Aorta (tissue), 5 donors: Measurements from ENCODE around the gene BCL2L1. TPM values are rescaled to one million over a fixed set of nuclear protein-coding genes. Genes with fewer than 3 reads are reported as not detected.

Experiments
- ATAC-seq: fragments of 200-7000 bp; cut with Tn5 transposase; one replicate; pipeline ENCODE4 v1.9.1; 2022; ENCODE audit warnings: moderate library complexity; ENCODE audit not compliant: low FRiP score
- DNase-seq, 2 donors: peaks; one replicate each; pipeline ENCODE4 v3.0.0-alpha.2; 2020
- H3K27ac ChIP-seq, 2 donors: one replicate each; pipeline ENCODE4 v1.5.1; 2013; ENCODE audit warnings: low read length in 2 of 2, mild to moderate bottlenecking in 2 of 2, moderate library complexity in 2 of 2, control low read depth in 1 of 2, inconsistent platforms in 1 of 2, low read depth in 1 of 2
- H3K27me3 ChIP-seq, 2 donors: one replicate each; pipeline ENCODE4 v1.6.1; 2013; ENCODE audit warnings: control low read depth in 1 of 2, low read length in 1 of 2, mild to moderate bottlenecking in 1 of 2, moderate library complexity in 1 of 2; ENCODE audit not compliant: insufficient read depth in 2 of 2, control insufficient read depth in 1 of 2
- H3K36me3 ChIP-seq, 2 donors: one replicate each; pipeline ENCODE4 v1.6.1; 2013; ENCODE audit warnings: control low read depth in 1 of 2, low read length in 1 of 2, mild to moderate bottlenecking in 1 of 2; ENCODE audit not compliant: insufficient read depth in 2 of 2, control insufficient read depth in 1 of 2
- H3K4me1 ChIP-seq, 2 donors: one replicate each; pipeline ENCODE4 v1.6.1; 2013; ENCODE audit warnings: low read length in 2 of 2, control low read depth in 1 of 2, mild to moderate bottlenecking in 1 of 2, moderate library complexity in 1 of 2; ENCODE audit not compliant: insufficient read depth in 2 of 2, control insufficient read depth in 1 of 2
- H3K4me3 ChIP-seq, 2 donors: one replicate each; pipeline ENCODE4 v1.5.1; 2013; ENCODE audit warnings: low read length in 2 of 2, control low read depth in 1 of 2, mild to moderate bottlenecking in 1 of 2
- H3K9me3 ChIP-seq: one replicate; pipeline ENCODE4 v1.6.1; 2013; ENCODE audit warnings: mild to moderate bottlenecking, low read length; ENCODE audit not compliant: control insufficient read depth
- WGBS, 2 donors: extraction: QIAGEN DNeasy Blood & Tissue Kit; methylation state at CpG; one replicate each; pipeline ENCODE4 v1.1.7; 2013; 5-methylcytosine and 5-hydroxymethylcytosine counted together
- intact Hi-C, 2 donors: fragments of 100-400 bp; cut with DNase I; formaldehyde crosslinking; loops; one replicate each; pipeline versions ENCODE4 v1.14.2 to v1.15.0; 2022
- polyA plus RNA-seq, 2 donors: library from polyadenylated mRNA; stranded (reverse); fragments of 200-250 nt; gene quantifications; one replicate each; pipeline ENCODE4 v1.2.3, GENCODE V29; 2013
- total RNA-seq, 2 donors: library from RNA; stranded (reverse); fragmentation: NEBNext Ultra II Directional; extraction: Animal tissue kit (Norgen Biotek cat#: 25700); gene quantifications; one replicate each; pipeline ENCODE4 v1.2.1, GENCODE V29; 2021
- donor health status: healthy with polysubstance abuse.
- donor health status: Bipolar disorder and iron deficiency.
- donor health status: DM: no; HTN: no; CAD: no.
- donor health status: DM: no; HTN: no; CAD: no.
- donor health status: DM: yes; HTN: yes; CAD: no.

Gene BCL2L1
- total and polyA plus RNA-seq, 4 donors = 69.1 to 107 (median 103) TPM

DNA sequence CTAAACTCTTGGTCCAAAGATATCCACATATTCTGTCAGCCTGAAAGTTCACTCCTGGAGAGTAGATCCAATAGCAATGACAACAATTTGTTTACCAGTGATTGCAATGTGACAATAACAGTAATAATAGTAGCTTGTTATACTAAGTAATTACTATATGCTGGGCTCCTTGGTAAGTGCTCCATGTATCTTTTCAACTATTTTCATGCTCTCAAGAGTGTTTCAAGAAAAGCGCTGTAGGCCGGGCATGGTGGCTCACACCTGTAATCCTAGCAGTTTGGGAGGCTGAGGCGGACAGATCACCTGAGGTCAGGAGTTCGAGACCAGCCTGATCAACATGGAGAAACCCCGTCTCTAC lies 15.4 kb downstream of the BCL2L1 start:
- H3K36me3 ChIP-seq = peaks cover 0 to 9% of the 10 kb centered on the region in 2 donors
- no peaks in the 10 kb centered on the region for H3K9me3 ChIP-seq
- WGBS, 2 donors = 96 to 97% methylated on average over 5 of the region's 5 CpGs
- no peak overlapping the region for H3K27ac ChIP-seq
- no peaks in the 10 kb centered on the region for H3K27me3 ChIP-seq
- ATAC-seq (no peak), DNase-seq (no peak)
- no peak overlapping the region for H3K4me3 ChIP-seq
- intact Hi-C loops = no loop called here
- peaks cover 2 to 25% of the 10 kb centered on the region in 2 donors for H3K4me1 ChIP-seq

DNA sequence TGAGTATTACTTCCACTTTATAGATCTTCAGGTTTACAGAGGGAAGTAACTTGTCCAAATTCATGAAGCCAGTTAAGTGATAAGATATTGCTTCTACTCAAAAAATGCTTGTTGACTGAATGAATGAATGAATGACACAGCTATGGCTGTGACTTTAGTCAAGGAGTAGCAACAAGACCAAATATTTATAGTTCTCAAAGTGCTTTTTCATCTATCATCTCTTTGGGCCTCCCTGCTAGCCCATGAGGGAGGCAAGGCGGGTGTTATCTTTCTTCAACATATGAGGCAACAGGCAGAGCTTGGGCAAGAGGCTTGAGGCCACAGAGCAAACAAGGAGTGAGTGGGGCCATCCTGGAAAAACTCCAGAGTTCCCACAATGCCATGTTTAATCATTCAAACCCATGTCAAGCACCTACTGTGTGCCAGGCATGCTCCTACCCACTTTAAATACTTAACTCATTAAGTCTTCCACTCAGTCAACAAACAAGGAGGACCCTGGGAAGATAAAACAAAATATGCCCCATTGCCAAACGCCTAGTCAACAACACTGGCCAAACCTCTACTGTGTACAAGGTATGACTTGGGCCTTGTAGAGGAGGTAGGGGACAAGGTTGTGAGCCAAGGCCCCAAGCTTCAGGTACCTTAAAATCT lies 15.9 kb downstream of the BCL2L1 start:
- no peak for DNase-seq
- peak overlapping the region in 1 of 2 donors; percentile 11 for H3K27ac ChIP-seq
- H3K4me1 ChIP-seq = peaks cover 5 to 23% of the 10 kb centered on the region in 2 donors
- no peaks in the 10 kb centered on the region for H3K9me3 ChIP-seq
- no peak overlapping the region for H3K4me3 ChIP-seq
- H3K27me3 ChIP-seq = no peaks in the 10 kb centered on the region
- 78 to 89% methylated on average over 2 of the region's 2 CpGs for WGBS, 2 donors
- H3K36me3 ChIP-seq = peaks cover 0 to 10% of the 10 kb centered on the region in 2 donors
- intact Hi-C loops = no loop called here
- ATAC-seq = no peak

- no peak for ATAC-seq
- H3K36me3 ChIP-seq = peaks cover 0 to 10% of the 10 kb centered on the region in 2 donors
- H3K27me3 ChIP-seq = no peaks in the 10 kb centered on the region
- no peak overlapping the region for H3K4me3 ChIP-seq
- H3K9me3 ChIP-seq = no peaks in the 10 kb centered on the region
- WGBS, 2 donors = 84 to 87% methylated on average over 4 of the region's 4 CpGs
- DNase-seq = no peak
- peaks cover 5 to 18% of the 10 kb centered on the region in 2 donors for H3K4me1 ChIP-seq
- intact Hi-C loops = no loop called here
- H3K27ac ChIP-seq = peak overlapping the region in 1 of 2 donors; percentile 41
These were observed 16.8 kb downstream of the BCL2L1 start for GRCh38 chr20:31705598-31706597.

GRCh38 chr20:31705191-31705590 lies 17.5 kb downstream of the BCL2L1 start:
- no peak for DNase-seq
- Histone ChIP-seq H3K36me3 (peaks cover 0 to 10% of the 10 kb centered on the region in 2 donors), H3K4me3 (no peak overlapping the region), H3K27ac (no peak overlapping the region), H3K9me3 (no peaks in the 10 kb centered on the region), H3K27me3 (no peaks in the 10 kb centered on the region), H3K4me1 (peaks cover 5 to 15% of the 10 kb centered on the region in 2 donors)
- no peak for ATAC-seq
- intact Hi-C loops = no loop called here

GRCh38 chr20:31704225-31705119 lies 18.2 kb downstream of the BCL2L1 start:
- Histone ChIP-seq H3K4me3 (no peak overlapping the region), H3K36me3 (peaks cover 0 to 10% of the 10 kb centered on the region in 2 donors), H3K4me1 (peaks cover 5 to 19% of the 10 kb centered on the region in 2 donors), H3K9me3 (no peaks in the 10 kb centered on the region), H3K27ac (peak overlapping the region in 1 of 2 donors; percentile 49), H3K27me3 (no peaks in the 10 kb centered on the region)
- DNase-seq (no peak), ATAC-seq (no peak)
- intact Hi-C loops = no loop called here
- WGBS, 2 donors = 68 to 72% methylated on average over 11 of the region's 11 CpGs

GRCh38 chr20:31701591-31701990 lies 21.1 kb downstream of the BCL2L1 start:
- no peaks in the 10 kb centered on the region for H3K9me3 ChIP-seq
- H3K36me3 ChIP-seq = peaks cover 0 to 4% of the 10 kb centered on the region in 2 donors
- DNase-seq (no peak), ATAC-seq (no peak)
- H3K27me3 ChIP-seq = no peaks in the 10 kb centered on the region
- H3K27ac ChIP-seq = peak overlapping the region in 1 of 2 donors; percentile 57
- peaks cover 7 to 23% of the 10 kb centered on the region in 2 donors for H3K4me1 ChIP-seq
- intact Hi-C loops = no loop called here
- 73 to 78% methylated on average over 1 of the region's 1 CpG for WGBS, 2 donors
- no peak overlapping the region for H3K4me3 ChIP-seq

DNA sequence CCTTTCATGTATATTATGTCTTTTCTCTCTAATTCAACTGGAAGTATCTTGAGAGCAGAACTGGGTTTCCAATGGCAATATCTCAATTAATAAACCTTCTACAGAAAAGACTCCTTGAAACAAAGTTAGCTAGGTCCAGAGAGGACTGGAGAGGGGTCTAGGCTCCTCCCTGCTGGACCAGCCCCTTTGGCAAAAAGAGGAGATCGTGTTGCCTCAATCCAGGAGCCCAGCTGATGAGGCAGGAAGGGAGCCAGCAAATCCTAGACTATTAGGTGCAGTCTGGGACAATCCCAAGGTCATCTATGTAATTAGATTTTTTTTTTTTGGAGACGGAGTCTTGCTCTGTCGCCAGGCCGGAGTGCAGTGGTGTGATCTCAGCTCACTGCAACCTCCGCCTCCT lies 21.9 kb downstream of the BCL2L1 start:
- Histone ChIP-seq H3K27me3 (no peaks in the 10 kb centered on the region), H3K4me1 (peaks cover 5 to 23% of the 10 kb centered on the region in 2 donors), H3K9me3 (no peaks in the 10 kb centered on the region), H3K36me3 (peaks cover 0 to 1% of the 10 kb centered on the region in 2 donors), H3K4me3 (no peak overlapping the region), H3K27ac (peak overlapping the region; percentile 15 to 74)
- no peak for ATAC-seq
- no peak for DNase-seq
- WGBS, 2 donors = 75 to 79% methylated on average over 4 to 5 of the region's 5 CpGs
- intact Hi-C loops = no loop called here
